Sciatic nerve (tissue), 2 donors: Measurements from ENCODE around the gene KIF9. TPM values are rescaled to one million over a fixed set of nuclear protein-coding genes. Genes with fewer than 3 reads are reported as not detected.
"Not testable (repeated sequence)": the region's sequence is repeated elsewhere in the genome, so short reads cannot be mapped to it uniquely, and the experiment has no call there.

Source experiments
- ATAC-seq: fragments of 200-7000 bp; cut with Tn5 transposase; one replicate; pipeline ENCODE4 v1.9.1; 2020; ENCODE audit warnings: mild to moderate bottlenecking, moderate library complexity
- DNase-seq: peaks from one replicate; pipeline ENCODE4 v3.0.0-alpha.2; 2020; ENCODE audit warnings: low spot score
- intact Hi-C: fragments of 100-400 bp; cut with DNase I; formaldehyde crosslinking; loops from one replicate; pipeline ENCODE4 v1.14.2; 2022
- total RNA-seq: library from RNA; stranded (reverse); fragmentation: NEBNext Ultra II Directional; extraction: Animal tissue kit (Norgen Biotek cat#: 25700); gene quantifications from one replicate; pipeline ENCODE4 v1.2.1, GENCODE V29; 2021
- donor health status: DM: no; HTN: no; CAD: no.
- donor health status: DM: no; HTN: no; CAD: no.

KIF9 gene
- total RNA-seq, 1 donor from 2014 or later, result 6.5 TPM

DNA sequence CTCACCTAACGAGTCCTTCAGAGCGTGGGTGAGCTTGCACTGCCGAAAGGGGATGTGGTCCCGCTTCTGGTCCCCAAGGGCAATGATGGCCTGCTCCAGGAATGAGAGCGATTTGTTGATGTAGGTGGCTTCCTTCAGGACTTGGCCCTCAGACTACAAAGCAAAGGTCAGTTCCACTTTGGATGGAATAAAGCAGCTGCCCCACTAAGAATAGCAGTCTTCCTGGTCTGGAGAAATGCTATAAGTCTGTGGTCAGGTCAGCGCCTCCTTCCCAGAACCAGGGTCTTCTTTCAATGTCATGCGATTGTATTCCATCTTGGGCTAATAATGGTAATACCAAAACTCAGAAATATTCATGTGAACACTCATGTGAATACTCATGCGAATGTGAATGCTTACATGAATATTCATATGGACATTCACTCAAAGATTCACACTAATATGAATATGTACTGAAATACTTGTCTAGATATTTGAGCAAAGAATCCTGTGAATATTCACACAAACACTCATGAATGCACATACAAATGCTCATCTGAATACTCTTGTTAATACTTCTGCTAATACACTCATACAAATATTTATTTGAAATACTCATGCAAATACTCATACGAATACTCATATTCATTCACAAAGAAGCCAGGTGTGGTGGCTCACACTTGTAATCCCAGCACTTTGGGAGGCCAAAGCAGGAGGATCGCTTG lies 16.7 kb downstream of the KIF9 start:
- DNase-seq (no peak), ATAC-seq (peak; percentile 36)
- intact Hi-C loops, result no loop called here

DNA sequence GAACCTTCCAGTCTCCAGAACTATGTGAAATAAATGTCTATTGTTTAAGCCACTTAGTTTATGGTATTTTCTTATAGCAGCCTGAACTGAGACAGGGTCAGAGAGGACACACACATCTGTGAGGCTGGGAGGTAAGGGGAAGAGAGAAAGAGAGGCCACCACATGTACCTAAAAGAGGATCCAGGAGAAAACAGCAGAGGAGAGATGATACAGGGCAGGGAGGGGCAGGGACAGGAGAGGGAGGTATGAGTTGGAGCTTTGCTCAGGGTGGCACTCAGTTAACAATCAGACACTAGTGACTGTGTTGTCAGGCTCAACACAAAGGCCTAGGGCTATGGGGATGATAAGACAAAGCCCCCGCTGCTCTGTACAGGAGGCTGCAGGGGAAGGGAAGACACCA lies 17.6 kb downstream of the KIF9 start:
- ATAC-seq (no peak), DNase-seq (no peak)
- intact Hi-C loops, result no loop called here

DNA sequence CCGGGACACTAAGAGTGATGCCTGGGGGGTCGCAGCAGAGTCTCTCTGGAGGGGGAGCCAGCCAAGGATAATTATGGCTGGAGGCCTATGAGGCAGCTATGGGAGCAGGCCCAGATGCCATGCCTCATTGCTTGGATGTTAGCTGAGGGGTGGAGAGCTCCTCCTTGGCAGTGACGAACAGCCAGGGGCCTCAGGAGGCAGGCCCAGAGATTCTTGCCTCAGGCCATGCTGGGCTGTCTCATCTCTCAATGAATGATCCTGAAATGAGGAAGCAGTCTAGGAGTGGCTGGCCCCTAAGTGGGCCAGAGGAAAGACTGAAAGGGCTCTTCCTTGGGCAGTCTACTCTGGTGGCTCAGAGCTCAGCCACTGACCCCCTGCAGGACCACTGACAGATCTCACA lies 21.3 kb downstream of the KIF9 start:
- ATAC-seq, result no peak
- no peak for DNase-seq
- intact Hi-C loops, result no loop called here

DNA sequence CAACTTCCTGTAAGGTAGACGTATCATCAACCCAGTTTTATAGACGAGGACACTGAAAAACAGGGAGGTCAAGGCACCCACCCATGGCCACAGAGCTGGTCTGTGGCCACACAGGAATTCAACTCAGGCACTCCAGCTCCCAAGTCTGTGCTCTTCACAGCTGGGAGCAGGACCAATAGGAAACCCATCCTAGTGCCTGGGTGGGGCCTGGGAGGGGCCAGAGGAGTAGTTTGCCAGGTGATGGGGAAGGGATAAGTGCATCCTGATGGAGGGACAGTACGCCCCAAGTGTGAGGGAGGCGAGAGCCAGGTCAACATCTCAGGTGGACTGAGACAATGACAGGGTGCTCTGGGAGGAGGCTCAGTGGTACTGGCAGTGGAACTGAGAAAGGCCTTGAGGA lies 22.0 kb downstream of the KIF9 start:
- intact Hi-C loops, result no loop called here
- DNase-seq, result no peak
- no peak for ATAC-seq

DNA sequence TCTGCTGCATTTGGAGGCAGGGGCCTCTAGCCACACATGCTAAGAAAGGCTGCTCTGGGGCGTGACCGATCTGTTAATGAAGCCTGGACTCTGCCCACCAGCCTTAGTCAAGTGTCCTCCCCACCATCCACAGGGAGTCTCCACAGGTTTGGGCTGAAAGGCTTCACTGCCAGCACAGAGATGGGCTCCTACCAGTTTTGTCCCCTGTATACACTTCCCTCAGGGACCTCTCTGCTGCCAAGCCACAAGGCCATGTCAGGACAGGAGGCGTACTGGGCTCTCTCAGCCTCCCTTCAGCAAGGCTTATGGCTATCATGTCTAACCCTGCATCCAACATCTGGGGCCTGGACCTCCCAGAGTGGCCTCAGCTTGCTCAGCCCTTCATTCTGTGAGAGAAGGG lies 23.5 kb downstream of the KIF9 start:
- ATAC-seq (no peak), DNase-seq (no peak)
- intact Hi-C loops, result no loop called here

DNA sequence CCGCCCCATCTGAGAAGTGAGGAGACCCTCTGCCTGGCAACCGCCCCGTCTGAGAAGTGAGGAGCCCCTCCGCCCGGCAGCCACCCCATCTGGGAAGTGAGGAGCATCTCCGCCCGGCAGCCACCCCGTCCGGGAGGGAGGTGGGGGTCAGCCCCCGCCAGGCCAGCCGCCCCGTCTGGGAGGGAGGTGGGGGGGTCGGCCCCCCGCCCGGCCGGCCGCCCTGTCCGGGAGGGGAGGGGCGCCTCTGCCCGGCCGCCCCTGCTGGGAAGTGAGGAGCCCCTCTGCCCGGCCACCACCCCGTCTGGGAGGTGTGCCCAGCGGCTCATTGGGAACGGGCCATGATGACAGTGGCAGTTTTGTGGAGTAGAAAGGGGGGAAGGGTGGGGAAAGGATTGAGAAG lies 26.3 kb downstream of the KIF9 start:
- intact Hi-C loops, ATAC-seq, DNase-seq: not testable (repeated sequence)

DNA sequence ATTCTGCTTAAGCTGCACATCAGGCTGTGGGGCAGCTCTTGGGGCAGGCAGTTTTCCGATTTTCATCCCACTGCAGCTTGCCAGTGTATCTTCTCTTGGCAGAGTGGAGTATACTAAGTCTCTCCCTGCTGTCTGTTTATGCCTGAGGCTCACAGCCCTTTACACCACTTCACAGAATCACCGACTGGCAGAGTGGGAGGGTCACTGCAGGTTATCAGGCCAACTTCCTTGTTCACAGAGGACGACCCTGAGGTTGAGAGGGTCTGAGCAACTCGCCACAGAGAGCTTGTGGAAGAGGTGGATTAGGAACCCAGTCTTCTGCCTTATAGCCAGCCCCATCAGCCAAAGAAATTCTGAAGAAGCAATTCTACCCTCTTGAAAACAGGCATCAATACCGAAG lies 30.9 kb downstream of the KIF9 start:
- no peak for DNase-seq
- no peak for ATAC-seq
- intact Hi-C loops, result no loop called here

DNA sequence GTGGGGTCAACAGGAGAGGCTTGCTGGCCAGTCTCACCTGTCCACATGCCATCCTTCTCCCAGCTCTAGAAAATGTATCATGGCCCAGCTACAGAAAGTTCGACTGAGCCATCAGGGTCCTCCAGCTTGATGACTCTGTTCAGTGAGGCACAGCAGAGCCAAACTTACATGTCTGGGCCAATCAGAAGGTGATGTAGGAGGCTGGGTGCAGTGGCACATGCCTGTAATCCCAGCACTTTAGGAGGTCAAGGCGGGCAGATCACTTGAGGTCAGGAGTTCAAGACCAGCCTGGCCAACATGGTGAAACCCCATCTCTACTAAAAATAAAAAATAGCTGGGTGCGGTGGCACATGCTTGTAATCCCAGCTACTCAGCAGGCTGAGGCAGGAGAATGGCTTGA lies 31.5 kb downstream of the KIF9 start:
- ATAC-seq, intact Hi-C loops: not testable (repeated sequence)

DNA sequence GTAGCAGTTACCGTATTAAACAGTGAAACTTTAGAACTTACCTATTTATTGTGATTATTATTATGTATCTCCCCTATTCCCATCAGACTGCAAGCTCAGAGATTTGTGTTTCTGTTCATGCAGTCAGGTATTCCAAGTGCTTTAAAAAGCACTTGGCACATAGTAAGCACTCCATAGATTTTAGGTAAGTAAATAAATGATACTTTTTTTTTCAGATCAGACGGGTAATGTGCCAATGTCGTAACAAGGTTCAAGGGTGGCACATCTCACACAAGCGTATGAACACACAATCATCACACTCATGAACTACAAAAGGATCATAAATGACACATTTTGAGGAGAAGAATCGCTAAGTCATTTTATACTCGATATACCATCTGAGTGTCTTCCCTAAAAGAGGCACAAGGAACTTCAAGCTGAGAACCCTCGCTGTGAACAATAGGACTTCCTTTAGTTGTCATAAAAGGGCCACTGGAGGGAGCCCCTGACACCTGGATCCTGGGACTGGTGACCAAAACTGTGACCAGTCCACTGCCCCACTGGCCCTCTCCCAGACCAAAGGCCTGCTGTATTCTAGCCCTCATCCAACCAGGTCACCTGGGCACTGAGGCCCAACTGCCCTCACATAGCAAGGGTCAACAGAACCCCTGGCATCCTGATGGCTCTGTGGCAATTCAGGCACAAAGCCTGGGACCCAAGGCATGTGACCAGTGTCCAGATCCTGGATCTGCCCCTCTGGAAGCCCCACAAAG lies 32.1 kb downstream of the KIF9 start:
- ATAC-seq, result peak; percentile 77

More for the DNA sequence above, 31.5 kb downstream of the KIF9 start:
- not testable (repeated sequence) for DNase-seq

DNA sequence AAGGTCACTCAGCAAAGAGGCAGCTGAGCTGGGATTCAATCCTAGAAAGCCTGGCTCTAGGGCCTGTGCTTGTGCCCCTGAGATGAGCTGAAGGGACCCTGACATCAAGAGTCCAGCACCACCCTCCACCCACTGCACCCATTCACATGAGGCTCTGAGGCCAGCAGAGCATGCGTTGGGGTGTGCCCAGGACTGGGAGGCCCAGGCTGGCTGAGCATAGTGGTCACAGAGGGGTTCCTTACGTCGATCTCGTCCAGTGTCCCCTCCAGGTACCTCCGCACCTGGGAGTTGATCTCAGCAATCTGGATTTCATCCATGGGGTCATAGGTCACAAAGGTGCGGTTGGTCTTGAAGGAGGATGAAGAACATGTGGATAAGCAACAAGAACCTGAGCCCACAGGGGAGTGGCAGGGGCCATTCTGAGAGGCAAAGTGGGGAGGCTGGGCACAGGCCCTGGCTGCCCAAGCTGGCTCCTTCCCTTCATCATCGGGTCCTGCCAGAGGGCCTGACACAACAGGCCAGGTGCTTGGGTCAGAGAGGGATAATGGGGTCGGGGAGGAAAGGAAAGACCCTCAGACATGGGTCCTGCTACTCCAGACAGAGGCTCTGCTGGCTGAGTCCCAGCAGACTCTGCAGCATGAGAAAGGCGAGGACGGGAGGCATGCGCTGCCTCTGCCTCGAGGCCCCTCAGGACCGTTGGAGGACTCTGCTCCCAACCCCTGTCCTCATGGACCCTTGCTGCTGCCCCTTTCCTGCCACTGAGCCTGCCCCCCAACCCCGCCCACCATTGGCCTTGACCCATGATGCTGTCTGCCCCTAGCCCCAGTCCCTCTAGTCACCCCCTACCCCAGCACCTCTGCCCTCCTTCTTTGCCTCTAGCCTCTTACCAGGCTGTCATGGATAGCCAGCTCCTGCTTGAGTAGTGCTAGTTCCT lies 35.2 kb downstream of the KIF9 start:
- intact Hi-C loops, result no loop called here
- ATAC-seq, result no peak

More for the DNA sequence above, 32.1 kb downstream of the KIF9 start:
- DNase-seq, result peak; percentile 65
- intact Hi-C loops, result no loop called here

DNA sequence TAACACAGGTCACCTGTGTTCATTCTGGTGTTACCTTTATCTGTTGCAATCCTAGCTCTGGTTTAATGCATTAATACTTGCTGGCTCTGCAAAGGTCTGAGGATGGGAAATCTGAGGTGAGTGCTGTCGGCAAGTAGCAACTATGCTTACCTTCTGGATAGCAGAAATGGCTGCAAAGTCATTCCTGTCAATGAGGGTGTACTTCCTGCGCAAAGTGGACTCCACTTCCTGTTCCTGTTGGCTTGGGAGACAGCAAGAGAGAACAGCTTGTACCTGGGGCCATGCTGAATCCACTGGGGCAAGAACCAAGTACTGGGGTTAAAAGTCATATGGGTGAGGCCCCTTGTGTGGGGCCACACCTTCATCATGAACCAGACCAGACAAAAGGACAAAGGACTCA lies 37.3 kb downstream of the KIF9 start:
- ATAC-seq (no peak), DNase-seq (no peak)
- intact Hi-C loops, result no loop called here

More for the DNA sequence above, 35.2 kb downstream of the KIF9 start:
- no peak for DNase-seq

DNA sequence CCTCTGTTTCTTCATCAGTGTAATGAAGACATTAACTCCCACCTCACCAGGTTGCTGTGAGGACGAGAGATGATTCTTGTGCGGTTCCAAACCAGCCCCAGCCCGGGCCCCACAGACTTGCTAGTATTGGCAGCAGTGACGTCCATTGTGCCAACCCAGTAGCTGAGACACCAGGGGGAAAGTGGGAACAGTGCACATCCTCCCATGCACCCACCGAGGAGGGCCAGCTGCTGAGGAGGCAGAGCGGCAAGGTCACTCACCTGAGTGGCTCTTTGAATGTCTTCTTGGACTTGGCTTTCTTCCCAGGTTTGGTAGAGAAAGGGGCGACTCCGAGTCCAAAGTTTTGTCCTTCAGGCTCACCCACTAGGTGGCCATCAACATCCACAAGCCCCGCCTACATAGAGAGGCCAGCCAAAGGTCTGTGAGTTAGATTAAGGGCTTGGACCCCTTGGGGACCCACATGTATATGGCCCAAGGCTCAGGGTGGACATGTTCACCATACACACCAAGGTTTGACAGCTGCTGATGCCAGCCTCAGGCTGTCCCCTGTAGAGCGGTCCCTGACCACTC lies 38.0 kb downstream of the KIF9 start:
- ATAC-seq, result no peak
- no peak for DNase-seq
- intact Hi-C loops, result no loop called here

DNA sequence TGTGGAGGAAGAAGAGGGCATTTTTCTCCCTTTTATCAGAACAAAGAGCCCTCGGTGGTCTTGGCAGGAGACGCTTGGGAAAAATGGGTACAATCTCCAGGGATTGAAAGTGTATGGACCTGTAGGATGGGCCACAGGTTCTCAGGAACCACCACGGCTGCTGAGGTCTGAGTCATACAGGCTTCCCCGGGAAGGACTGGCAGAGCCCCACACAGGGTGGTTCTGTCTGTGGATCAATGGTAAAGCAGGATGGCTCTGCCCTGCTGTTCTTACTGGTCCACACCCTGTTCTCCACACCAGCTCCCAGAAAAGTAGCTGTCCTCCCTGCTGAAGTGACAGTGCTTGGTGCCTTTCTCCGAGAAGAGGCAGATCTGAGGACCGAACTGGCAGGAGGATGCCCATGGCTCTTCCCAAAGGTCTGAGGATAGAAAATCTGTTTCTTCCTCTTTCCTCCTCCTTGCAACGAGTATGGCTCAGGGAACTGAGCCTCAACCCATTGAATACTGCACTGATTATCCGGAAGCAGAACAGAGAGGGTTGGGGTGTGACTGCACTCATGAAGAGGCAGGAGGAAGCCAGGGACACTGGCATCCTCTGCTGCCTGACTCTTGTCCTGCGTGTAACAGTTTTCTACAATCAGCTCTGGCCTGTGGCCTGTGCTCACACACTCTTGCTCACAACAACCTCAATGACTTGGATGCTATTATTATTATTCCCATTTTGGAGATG lies 39.0 kb downstream of the KIF9 start:
- DNase-seq (no peak), ATAC-seq (no peak)
- intact Hi-C loops, result no loop called here

DNA sequence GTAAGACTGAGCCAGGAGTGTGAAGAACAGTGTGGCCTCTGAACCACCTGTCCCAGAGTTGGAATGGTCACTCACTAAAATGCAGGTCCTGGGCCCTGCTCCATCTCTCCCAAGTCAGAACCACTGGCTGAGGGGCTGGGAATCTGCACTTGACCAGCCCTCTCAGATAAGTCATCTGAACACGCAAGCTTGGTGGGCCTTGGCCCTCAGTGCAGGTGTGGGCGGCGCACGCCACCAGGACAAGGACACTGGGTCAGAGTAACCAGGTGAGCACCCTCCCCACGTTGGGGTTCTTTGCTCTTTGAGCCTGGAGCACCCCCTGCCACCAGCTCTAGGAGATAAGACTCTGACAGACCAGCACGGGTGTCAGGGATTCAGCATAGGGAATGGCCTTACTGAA lies 42.7 kb downstream of the KIF9 start:
- ATAC-seq (no peak), DNase-seq (no peak)
- intact Hi-C loops, result no loop called here

DNA sequence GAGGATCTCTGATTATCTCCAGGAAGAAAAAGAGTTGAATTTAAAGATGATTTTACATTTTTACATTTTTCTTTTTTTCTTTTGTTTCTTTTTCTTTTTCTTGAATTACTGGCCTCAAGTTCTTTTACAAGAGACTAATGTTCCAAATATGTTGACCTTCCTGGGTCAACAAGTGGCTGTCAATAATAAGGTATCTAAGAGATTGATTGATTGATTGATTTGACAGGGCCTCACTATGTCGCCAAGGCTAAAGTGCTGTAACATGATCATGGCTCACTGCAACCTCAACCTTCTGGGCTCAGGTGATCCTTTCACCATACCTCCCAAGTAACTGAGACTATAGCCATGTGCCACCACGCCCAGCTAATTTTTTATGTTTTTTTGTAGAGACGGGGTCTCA lies 44.6 kb downstream of the KIF9 start:
- DNase-seq (no peak), ATAC-seq (no peak)
- intact Hi-C loops, result no loop called here

DNA sequence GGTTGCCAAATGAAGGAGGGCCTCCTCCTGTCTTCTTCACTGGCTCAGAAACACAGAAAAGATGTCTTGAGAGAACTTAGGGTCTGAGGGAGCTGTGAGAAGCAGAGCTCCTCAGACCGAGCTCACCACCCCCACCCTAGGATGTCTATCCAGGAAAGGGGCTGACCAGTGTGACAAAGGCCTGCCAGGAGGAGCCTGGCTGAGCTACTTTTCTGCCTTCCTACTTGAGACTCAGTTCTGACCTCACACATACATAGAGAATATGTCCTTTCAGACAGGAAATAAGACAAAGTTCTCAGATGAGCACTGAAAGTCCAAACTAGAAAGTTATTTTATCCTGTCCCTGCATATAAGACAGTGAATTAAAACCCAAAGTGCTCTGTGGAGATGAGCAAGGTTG lies 54.5 kb downstream of the KIF9 start:
- DNase-seq, result no peak
- intact Hi-C loops, result no loop called here
- peak; percentile 17 for ATAC-seq

DNA sequence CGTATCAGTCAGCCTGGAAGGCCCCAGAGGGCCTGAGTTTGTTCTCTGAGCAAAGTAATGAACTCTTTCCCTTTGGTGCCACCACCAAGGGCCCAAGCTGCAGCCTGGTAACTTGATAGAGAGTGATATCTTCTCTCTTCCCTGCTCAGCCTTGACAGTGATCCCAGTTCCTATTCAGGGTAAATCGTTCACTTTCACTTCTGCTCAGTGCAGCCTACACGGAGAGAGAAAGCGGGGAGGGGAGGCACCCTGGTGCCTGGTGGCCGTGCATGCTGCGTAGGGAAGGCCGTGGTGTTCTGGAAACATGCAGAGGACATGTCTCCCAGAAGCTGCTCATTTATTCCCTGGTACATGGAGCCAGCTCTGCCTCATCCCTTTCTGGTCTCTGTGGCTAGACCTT lies 54.9 kb downstream of the KIF9 start:
- ATAC-seq (peak; percentile 60), DNase-seq (no peak)
- intact Hi-C loops, result no loop called here

DNA sequence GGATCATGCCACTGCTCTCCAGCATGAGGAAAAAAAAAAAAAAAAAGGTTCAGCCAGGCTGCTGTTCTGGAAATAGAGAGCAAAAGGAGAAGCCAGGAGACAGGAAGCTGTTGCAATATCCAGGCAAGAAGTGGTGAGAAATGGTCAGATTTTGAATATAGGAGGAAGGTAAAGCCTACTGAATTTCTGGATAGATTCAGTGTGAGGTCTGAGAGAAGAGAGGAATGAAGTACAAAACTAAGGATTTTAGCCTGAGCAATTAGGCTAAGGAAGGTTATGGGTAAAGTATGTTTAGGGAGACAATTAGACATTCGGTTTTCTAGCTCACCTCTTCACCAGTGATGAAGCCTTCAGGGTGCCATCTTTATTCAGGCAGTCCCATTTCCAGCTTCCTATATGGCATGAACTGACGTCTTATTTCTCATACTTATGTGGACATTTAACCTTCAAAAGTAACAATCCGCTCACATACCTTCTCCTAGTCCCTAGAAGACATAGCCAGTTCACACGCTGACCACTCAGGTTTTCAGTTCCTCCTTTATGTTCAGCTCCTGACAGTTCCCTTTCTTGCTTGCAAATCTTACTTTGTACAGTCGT lies 57.2 kb downstream of the KIF9 start:
- intact Hi-C loops, result no loop called here
- ATAC-seq, result no peak

More for the DNA sequence above, 57.2 kb downstream of the KIF9 start:
- DNase-seq, result no peak
